ENCODE data around the gene SLC17A7.
A peak's percentile ranks its signal among the peaks of the same experiment; 100 is the strongest.
"Not testable (repeated sequence)": the region's sequence is repeated elsewhere in the genome, so short reads cannot be mapped to it uniquely, and the experiment has no call there.

Gene SLC17A7

DNA sequence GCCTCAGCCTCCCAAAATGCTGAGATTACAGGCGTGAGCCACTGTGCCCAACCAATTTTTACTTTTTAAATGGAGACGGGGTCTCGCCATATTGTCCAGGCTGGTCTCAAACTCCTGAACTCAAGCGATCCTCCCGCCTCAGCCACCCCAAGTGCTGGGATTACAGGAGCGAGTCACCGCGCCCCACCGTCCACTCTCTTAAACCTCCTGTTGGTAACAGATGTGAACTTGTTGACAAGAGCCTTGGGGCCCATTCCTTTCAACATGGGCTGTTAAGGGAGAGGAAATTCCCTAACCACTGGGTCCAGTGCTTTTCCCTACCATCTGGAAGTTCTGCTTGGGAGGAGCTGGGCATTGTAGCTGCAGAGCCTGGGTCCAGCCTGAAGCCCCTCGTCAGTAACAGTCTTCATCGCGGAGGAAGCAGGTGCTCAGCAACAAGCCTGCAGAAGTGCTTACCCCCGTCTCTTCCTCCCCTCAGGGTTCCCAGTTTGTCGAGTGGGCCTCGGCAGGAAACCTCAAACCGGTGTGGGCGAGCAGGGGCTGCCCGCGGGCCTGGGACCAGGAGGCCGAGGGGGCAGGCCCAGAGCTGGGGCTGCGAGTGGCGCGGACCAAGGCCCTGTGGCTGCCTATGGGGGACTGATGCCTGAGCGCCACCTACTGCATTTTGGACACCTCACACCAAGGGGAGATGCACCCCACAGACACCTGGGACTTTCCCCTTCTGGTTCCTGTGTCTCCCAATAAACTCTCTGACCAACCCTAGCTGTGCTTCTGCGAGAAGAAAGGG, 28.7 kb upstream of the SLC17A7 start:
- DNase-seq: peak; percentile 90

DNA sequence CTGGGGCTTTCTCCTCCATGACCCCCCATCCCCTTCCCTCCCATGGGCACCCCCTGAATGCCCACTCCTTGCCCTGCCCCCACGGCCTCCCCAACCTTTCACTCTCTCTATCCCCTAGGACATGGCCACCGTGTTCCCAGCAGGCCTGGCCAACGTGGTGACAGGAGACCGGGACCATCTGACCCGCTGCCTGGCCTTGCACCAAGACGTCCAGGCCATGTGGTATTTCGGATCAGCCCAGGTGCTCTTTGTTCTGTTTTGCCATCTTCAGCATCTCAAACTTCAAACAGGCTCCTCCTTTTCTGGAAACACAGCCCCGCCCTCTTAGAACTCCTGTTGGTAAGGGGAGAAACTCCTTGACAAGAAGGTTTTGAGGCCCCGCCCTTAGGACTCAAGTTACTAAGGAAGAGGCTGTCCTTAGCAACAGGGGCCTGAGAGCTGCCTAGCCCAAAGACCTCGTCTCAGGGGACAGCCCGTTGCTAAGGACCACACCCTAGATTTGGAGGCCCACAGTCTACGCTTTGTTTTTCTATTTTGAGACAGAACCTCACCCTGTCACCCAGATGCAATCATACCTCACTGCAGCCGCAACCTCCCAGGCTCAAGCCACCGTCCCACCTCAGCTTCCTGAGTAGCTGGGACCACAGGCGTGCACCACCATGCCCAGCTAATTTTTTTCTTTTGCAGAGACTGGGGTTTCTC, 27.6 kb upstream of the SLC17A7 start:
- peak; percentile 97 for DNase-seq

DNA sequence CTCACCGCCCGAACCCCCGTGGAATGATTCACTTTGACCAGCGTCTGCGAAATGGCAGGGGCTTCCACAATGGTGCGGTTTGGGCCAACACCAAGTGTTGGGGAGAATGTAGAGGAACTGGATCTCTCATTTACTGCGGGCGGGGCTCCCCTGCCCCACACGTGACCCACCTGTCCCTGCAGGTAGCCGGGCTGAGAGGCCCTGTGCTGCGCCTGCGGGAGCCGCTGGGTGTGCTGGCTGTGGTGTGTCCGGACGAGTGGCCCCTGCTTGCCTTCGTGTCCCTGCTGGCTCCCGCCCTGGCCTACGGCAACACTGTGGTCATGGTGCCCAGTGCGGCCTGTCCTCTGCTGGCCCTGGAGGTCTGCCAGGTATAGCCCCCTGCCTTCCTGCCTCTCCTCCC, 26.9 kb upstream of the SLC17A7 start:
- DNase-seq: no peak

DNA sequence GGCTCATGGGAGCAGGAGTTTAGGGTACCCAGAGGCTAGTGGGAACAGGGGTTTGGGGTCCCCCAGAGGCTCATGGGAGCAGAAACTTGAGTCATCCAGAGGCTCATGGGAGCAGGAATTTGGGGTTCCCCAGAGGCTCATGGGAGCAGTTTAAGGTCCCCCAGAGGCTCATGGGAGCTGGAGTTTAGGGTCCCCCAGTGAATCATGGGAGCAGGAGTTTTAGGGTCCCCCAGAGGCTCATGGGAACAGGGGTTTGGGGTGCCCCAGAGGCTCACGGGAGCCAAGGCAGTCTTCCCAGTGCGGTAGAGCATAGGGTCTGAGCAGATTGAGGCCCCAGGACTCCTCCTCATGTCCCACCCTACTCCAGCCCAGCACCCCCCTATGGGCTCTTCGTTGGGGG, 24.0 kb upstream of the SLC17A7 start:
- no peak for DNase-seq

DNA sequence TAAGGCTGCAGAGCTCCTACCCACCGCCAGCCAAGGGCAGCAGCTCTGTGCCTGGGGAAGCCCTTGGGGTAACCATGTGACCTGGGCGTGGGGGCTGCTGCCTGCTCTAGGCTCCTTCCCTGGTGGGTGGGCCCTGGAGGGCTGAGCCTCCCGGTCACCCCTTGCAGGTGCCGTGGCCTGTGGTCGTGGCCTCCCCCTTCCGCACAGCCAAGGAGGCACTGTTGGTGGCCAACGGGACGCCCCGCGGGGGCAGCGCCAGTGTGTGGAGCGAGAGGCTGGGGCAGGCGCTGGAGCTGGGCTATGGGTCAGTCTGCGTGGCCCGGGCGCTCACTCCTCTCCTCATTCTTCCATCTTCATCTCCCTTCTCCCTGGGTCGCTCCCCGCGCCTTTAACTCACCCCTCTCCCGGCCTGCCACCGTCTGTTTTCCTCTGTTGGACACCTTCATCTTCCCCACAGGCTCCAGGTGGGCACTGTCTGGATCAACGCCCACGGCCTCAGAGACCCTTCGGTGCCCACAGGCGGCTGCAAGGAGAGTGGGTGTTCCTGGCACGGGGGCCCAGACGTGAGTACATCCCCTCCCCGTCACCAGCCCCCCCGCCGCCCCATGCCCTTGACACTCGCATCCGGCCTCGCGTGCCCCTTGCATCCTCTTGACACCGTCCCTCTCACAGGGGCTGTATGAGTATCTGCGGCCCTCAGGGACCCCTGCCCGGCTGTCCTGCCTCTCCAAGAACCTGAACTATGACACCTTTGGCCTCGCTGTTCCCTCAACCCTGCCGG, 22.8 kb upstream of the SLC17A7 start:
- no peak for DNase-seq

DNA sequence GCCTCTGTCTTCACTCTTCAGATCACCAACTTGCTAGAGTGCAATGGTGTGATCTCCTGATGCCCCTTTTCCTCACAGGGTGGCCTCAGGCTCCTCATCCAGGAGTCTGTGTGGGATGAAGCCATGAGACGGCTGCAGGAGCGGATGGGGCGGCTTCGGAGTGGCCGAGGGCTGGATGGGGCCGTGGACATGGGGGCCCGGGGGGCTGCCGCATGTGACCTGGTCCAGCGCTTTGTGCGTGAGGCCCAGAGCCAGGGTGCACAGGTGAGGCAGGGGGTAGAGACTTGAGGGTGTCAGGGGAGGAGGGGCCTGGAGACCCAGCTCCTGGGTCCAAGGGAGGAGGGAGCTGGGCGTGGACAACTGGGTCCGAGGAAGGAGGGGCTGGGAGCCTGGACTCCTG, 21.2 kb upstream of the SLC17A7 start:
- no peak for DNase-seq

DNA sequence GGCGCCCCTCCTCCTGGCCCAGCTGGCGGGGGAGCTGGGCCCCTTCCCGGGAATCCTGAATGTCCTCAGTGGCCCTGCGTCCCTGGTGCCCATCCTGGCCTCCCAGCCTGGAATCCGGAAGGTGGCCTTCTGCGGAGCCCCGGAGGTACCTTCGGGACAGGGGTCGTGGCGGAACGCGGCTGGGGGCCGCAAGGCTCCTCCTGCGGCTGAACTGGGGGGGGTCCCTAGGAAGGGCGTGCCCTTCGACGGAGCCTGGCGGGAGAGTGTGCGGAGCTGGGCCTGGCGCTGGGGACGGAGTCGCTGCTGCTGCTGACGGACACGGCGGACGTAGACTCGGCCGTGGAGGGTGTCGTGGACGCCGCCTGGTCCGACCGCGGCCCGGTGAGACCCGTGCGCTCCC, 20.3 kb upstream of the SLC17A7 start:
- DNase-seq: no peak

DNA sequence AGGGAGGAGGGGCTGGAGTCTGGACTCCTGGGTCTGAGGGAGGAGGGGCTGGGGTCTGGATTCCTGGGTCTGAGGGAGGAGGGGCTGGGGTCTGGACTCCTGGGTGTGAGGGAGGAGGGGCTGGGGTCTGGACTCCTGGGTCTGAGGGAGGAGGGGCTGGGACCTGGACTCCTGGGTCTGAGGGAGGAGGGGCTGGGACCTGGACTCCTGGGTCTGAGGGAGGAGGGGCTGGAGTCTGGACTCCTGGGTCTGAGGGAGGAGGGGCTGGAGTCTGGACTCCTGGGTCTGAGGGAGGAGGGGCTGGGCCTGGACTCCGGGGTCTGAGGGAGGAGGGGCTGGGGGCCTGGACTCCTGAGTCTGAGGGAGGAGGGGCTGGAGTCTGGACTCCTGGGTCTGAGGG, 19.8 kb upstream of the SLC17A7 start:
- DNase-seq: not testable (repeated sequence)

DNA sequence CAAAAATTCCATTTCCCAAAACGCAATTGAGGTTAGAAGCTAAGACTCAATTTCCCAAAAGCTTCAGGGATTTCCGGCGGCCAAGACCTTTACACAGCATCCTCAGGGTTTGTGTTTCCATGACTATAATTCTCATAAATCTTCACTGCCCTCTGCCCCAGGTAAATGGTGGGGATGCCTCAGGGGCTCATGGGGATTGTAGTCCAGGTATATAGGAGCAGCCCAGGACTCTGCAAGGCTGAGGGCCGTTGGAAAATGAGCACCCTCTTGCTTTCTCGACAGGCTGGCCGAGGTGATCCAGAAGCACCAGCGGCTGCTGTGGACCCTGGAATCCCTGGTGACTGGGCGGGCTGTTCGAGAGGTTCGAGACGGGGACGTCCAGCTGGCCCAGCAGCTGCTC, 18.1 kb upstream of the SLC17A7 start:
- no peak for DNase-seq

DNA sequence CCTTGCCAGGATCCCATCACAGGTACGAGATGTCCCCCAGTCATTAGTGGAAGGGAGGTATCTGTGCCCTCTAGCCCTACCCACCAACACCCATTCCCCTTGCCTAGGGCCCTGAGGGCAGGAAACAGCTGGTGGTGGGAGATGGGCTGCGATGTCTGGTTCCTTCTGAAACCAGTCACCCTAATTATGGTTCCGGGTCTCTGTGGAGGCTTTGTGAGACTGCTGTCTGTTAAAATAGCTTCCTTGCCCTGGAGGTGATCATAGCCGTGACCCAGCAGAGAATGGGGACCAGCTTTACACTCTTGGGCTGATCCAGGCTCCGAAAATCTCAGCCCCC, 17.2 kb upstream of the SLC17A7 start:
- no peak for DNase-seq

DNA sequence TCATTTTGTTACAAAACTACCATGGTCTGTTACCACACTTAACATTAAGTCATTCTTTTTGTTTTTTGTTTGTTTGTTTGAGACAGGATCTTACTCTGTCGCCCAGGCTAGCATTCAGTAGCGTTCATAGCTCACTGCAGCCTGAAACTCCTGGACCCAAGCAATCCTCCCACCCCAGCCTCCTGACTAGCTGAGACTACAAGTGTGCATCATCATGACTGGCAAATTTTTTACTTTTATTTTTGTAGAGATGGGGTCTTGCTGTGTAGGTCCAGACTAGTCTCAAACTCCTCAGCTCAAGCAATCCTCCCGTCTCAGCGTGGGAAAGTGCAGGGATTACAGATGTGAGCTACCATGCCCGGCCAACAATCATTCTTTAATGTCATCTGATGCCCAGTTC, 15.0 kb upstream of the SLC17A7 start:
- no peak for DNase-seq

DNA sequence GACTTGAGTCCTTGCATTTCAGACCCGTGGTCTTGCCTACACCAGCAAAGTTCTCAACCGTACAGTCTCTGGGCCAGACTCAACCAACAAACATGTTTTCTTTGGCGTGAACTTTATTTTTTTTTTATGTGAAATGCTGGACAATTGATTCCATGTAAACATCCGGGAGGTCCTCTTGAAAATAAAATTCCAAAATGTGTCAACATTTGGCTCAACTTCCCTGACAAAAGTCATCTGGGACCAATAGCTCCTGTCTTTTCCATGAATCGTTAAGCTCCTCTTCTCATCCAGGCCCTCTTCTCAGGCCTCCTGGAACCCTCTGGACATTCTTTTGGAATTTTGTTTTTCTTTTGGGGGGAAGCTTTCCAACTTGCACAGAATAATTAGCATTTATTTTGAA, 14.4 kb upstream of the SLC17A7 start:
- DNase-seq: no peak

DNA sequence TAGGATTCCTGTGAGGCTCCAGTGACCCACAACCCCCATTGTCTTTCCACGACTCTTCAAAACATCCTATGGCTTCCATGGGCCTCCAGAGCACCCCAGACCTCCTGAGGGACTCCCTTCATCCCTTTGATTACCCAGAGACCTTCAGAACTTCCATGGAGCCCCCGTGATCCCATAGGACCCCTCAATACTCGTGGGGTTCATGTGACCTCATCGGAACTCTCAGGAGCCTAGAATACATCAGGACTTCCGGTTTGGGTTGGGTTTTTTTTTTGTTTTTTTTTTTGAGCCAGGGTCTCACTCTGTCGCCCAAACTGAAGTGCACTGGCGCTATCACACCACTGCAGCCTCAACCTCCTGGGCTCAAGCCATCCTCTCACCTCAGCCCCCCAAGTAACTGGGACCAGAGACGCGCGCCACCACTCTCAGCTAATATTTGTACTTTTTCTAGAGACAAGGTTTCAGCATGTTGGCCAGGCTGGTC, 12.5 kb upstream of the SLC17A7 start:
- DNase-seq: peak; percentile 50

DNA sequence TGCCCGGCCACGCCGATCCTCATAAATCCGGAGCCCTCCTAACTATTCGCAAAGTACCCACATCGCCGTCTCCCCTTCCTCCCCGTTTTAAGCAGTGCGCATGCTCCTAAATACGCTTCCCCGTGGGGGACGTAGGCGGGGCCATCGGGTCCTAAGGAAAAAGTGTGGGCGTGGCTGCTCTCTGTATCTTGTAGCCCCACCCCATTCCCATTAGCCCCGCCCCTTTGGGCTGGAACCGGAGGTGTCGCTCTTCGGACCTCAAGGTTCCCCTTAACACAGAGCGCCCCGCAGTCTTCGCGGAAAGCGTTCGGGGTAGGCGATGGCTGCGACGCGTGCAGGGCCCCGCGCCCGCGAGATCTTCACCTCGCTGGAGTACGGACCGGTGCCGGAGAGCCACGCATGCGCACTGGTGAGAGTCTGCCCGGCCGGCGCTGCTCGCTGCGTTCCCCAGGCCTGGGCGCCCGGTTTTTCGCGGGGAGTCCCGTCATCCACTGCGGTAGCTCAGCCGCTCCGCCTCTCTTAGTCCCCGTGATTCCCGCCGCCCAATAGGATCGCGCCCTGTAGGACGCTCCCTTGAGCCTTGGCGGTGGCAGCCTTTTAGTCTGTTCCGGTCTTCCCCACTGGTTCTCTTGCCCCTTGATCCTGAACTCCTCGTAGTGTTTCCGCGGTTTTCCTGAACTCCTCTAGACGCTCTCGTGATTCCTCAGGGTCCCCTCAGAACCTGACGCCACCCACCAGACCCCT, 11.9 kb upstream of the SLC17A7 start, which contains the start of gene ALDH16A1:
ALDH16A1 (plus strand) TSS at position 213 of the 744 bp plus-strand sequence; CDS start at position 320, 107 bp downstream.
- DNase-seq: peak; percentile 99

DNA sequence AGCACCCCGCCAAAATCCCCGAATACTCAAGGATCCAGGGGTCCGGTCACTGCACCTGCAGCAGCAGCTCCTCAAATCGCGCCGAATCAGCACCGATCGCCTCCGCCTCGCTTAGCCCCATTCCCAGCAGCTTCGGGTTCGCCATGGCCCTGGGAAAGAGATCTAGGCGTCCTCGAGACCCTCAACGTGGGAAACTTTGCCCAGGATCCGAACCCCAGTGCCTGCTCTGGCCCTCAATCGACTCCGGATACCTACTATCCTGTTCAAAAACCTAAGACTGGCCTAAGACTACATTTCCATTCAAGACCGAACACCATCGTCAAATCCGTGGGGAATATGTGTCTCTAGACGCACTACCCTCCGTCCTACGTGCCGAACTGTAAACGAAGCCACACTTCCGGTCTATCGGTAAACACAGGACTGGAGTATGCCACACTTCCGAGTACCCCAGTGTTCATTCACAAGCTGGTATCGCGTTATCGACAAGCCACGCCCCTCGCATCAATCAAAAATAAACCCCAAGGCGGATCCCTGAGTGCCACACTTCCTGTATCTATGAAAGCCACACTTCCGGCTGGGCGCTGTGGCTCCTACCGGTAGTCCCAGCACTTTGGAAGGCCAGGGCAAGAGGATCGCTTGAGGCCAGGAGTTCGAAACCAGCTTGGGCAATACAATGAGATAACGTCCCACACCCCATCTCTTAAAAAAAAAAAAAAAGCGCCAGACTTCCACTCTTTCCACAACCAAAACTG, 10.3 kb upstream of the SLC17A7 start, which contains the start of gene PIH1D1:
PIH1D1 (minus strand) TSS at position 385 of the 752 bp plus-strand sequence; CDS start at position 145, 240 bp downstream.
- peak; percentile 100 for DNase-seq

DNA sequence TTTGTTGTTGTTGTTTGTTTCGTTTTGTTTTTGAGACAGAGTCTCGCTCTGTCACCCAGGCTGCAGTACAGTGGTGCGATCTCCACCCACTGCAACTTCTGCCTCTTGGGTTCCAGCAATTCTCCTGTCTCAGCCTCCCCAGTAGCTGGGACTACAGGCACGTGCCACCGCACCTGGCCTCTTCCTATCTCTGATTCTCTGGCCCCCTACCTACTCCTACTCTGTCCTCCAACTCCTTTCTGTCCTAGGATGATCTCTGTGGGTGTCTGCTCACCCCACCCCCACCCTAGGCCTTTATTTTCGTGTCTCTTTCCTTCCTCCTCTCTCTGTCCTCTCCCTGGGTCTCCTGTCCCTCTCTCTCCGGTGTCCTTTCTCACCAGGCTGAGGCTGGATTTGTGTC, 9.1 kb upstream of the SLC17A7 start:
- no peak for DNase-seq

DNA sequence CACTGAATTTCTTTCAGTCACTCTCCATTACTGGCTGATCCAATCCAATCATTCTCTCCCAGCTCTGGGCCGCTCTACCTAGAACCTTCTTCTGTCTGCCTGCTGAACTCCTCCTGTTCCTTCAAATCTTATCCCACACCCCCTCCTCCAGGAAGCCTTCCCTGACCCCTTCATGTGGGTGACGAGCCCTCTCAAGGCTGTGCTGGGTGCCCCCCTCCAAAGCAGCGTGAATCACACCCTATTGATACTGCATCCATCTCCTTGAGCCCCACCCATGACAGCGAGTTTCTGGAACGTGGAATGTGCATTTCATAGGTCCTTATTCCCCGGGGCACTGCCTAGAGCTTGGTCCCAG, 7.1 kb upstream of the SLC17A7 start:
- DNase-seq: no peak

DNA sequence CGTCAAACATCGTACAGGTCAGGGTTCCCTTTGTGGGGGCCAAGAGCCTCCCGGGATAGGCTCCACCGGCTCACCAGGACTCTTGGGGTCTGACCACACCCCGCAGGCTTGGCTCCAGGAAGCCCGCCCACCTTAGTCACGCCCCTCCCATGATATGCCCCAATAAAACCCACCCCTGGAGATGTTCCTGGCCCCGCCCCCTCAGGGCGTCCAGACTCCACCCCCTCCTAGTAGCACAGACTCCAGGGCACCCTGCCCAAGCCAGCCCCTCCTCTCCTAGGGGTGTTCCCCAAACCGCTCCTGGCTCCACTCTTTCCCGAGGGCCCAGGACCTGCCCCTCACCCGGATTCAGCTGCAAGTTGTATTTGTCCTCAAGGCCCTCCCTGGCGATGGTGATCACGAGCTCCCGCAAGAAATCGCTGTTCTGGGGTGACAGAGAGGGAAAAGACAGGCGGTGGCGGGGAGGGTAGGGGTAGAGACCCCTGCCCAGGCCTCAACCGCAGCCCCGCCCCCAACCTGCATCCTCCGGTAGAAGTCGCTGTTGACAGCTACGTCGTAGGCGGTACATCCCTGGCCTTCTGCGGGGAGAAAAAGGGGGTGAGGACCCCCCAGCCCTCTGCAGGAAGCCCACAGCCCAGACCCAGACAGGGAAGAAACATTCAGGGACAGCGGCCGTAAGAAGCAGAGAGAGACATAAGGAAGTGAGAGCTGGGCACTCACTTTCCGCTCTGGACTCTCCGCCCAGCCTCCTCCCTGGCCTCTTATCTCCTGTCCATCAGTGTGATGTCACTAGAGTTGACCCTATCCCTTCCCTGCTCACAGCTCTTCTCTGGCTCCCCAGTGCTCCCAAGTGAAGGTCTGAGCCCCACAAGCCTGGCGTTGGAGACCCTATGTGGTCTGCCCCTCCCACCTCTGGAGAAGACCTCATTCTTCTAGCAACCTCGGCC, 6.4 kb upstream of the SLC17A7 start:
- DNase-seq: peak; percentile 84

DNA sequence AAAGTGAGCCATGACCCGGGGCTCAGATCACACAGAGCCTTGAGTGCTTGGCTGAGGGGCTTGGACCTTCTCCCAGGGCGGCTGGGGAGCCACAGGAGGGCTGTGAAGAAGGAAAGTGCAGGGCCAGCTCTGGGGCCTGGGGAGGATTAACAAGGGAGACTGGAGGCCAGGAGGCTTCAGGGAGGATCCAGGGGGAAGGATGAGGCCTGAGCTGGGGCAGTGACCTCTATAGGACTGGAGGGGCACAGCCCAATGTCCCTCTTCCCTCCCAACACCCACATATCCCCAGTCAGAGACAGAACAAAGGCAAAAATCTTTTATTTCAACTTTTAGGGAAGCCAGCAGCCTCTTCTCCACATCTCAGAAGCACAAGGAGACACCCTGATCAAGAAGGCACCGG, 4.7 kb upstream of the SLC17A7 start:
- DNase-seq: no peak

DNA sequence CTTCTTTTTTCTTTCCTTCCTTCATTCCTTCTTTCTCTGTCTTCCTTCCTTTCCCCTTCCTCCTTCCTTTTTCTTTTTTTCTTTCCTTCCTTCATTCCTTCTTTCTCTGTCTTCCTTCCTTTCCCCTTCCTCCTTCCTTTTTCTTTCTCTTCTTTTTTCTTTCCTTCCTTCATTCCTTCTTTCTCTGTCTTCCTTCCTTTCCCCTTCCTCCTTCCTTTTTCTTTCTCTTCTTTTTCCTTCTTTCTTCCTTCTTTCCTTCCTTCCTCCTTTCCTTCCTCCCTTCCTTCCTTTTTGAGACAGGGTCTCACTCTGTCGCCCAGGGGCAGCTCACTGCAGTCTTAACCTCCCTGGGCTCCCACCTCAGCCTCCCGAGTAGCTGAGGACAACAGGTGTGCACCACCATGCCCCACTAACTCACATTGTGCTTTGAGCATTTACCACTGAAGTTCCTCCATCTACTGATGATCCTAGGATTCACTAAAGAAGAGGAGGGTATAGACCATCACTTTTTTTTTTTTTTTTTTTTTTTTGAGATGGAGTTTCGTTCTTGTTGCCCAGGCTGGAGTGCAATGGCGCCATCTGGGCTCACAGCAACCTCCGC, 2.9 kb upstream of the SLC17A7 start:
- DNase-seq: not testable (repeated sequence)
